HepG2 (cell line): ENCODE results near the gene KRT32. TPM values are rescaled to one million over a fixed set of nuclear protein-coding genes. Genes with fewer than 3 reads are reported as not detected.

Experiments used
- ATAC-seq: fragments of 200-7000 bp; cut with Tn5 transposase; 3 replicates; pipeline ENCODE4 v1.9.1; 2020; ENCODE audit warnings: mild to moderate bottlenecking, moderate library complexity
- BruUV-seq: library from RNA; stranded (reverse); fragments of 400-500 nt; replicated peaks from 2 replicates; lab custom pipeline; 2021; lab: Mats Ljungman, UMichigan
- CTCF ChIA-PET: fragments of 300-600 bp; formaldehyde crosslinking; extraction: SDS; loops from one replicate; lab custom pipeline; 2021; ENCODE audit warnings: low total read pairs, inconsistent platforms, low intra/inter-chr PET ratio; lab: Yijun Ruan, JAX
- POLR2A ChIA-PET: fragments of 350-600 bp; sonication (Branson Sonifier 250); formaldehyde crosslinking; loops from one replicate; lab custom pipeline; 2020; ENCODE audit warnings: antibody characterized with exemption, inconsistent platforms; lab: Yijun Ruan, JAX
- DNase-seq: peaks from one replicate; pipeline ENCODE4 v3.0.0-alpha.2; 2015; ENCODE audit warnings: low spot score
- FAIRE-seq: peaks from 3 replicates; lab custom pipeline; 2011; peaks lifted over from hg19 to GRCh38; lab: Jason Lieb, UNC
- H2AFZ ChIP-seq: one replicate; pipeline ENCODE4 v1.6.1; 2011; ENCODE audit warnings: low read length, inconsistent platforms
- H3K27ac ChIP-seq: fragments of 300-600 bp; 3 replicates; pipeline ENCODE4 v1.8.0; 2011; ENCODE audit warnings: mixed run types, mild to moderate bottlenecking, mixed read lengths, low read length, inconsistent platforms; ENCODE audit not compliant: insufficient read depth; ENCODE audit errors: extremely low read length
- H3K27me3 ChIP-seq, 2 experiments: fragments of 200-600 bp in 1 of 2; 2 replicates in 1 of 2; 3 replicates in 1 of 2; pipeline versions ENCODE4 v1.6.0 to v1.8.0; 2011; ENCODE audit warnings: low read length in 2 of 2, mild to moderate bottlenecking in 2 of 2, moderate library complexity in 2 of 2, inconsistent platforms in 1 of 2; ENCODE audit not compliant: insufficient read depth in 2 of 2, control insufficient read depth in 1 of 2
- H3K36me3 ChIP-seq, 2 experiments: fragments of 200-600 bp in 1 of 2; replicated peaks in 1 of 2; 2 replicates in 1 of 2; 3 replicates in 1 of 2; pipeline versions ENCODE4 v1.5.1 to v1.8.0; 2011; ENCODE audit warnings: low read length in 2 of 2, inconsistent platforms in 1 of 2; ENCODE audit not compliant: insufficient read depth in 2 of 2, control insufficient read depth in 1 of 2
- H3K4me1 ChIP-seq: 2 replicates; pipeline ENCODE4 v1.5.1; 2012; ENCODE audit warnings: low read length, inconsistent platforms; ENCODE audit not compliant: insufficient read depth
- H3K4me2 ChIP-seq: 2 replicates; pipeline ENCODE4 v1.6.0; 2011; ENCODE audit warnings: low read depth, low read length, inconsistent platforms
- H3K4me3 ChIP-seq, 3 experiments: fragments of 200-600 bp in 1 of 3; sonication (generic), shearing (Covaris generic) in 1 of 3; replicated peaks in 1 of 3; 2 replicates each; pipeline ENCODE4 v1.5.1; 2011 to 2016; ENCODE audit warnings: low read length in 3 of 3, inconsistent platforms in 2 of 3, low read depth in 2 of 3, mild to moderate bottlenecking in 2 of 3, control low read depth in 1 of 3, mixed read lengths in 1 of 3; ENCODE audit not compliant: insufficient read depth in 1 of 3
- H3K79me2 ChIP-seq: one replicate; pipeline ENCODE4 v1.6.1; 2011; ENCODE audit warnings: low read length, inconsistent platforms; ENCODE audit not compliant: insufficient read depth
- H3K9ac ChIP-seq: 2 replicates; pipeline ENCODE4 v1.6.0; 2011; ENCODE audit warnings: mild to moderate bottlenecking, low read depth, low read length, inconsistent platforms; ENCODE audit not compliant: insufficient read depth
- H3K9me3 ChIP-seq: 2 replicates; pipeline ENCODE4 v1.5.1; 2012; ENCODE audit warnings: mild to moderate bottlenecking, low read length
- H4K20me1 ChIP-seq: 2 replicates; pipeline ENCODE4 v1.6.0; 2011; ENCODE audit warnings: inconsistent platforms, mild to moderate bottlenecking, low read length, moderate library complexity; ENCODE audit not compliant: insufficient read depth
- ADNP ChIP-seq: sonication (generic); formaldehyde crosslinking; IDR thresholded peaks from 2 replicates; pipeline ENCODE4 v1.4.0; 2020; ENCODE audit warnings: missing genetic modification reagents
- ARID2 ChIP-seq: sonication (generic); formaldehyde crosslinking; IDR thresholded peaks from 2 replicates; pipeline ENCODE4 v1.8.1; 2022; ENCODE audit warnings: mild to moderate bottlenecking, missing genetic modification reagents, borderline replicate concordance
- EHMT2 ChIP-seq: fragments of 200-600 bp; sonication (generic); IDR thresholded peaks from 2 replicates; pipeline ENCODE4 v1.7.0; 2017; ENCODE audit warnings: antibody characterized with exemption, low read depth, low read length, borderline replicate concordance
- MEIS2 ChIP-seq: sonication (generic); formaldehyde crosslinking; IDR thresholded peaks from 2 replicates; pipeline ENCODE4 v1.9.0; 2021; ENCODE audit warnings: mild to moderate bottlenecking, missing genetic modification reagents
- U2AF2 ChIP-seq: fragments of 200-400 bp; formaldehyde crosslinking; IDR thresholded peaks from 2 replicates; pipeline ENCODE4 v1.6.1; 2017; ENCODE audit warnings: low read depth, mild to moderate bottlenecking, low read length
- ZNF737 ChIP-seq: sonication (generic); formaldehyde crosslinking; IDR thresholded peaks from 2 replicates; pipeline ENCODE4 v1.5.0; 2020; ENCODE audit warnings: missing genetic modification reagents, mild to moderate bottlenecking, borderline replicate concordance
- ZNF841 ChIP-seq: sonication (generic); formaldehyde crosslinking; IDR thresholded peaks from 2 replicates; pipeline ENCODE4 v1.8.1; 2023; ENCODE audit warnings: missing genetic modification reagents, borderline replicate concordance
- WGBS: methylation state at CpG from one replicate; pipeline ENCODE4 v1.1.6; 2017; ENCODE audit warnings: low lambda C conversion rate; 5-methylcytosine and 5-hydroxymethylcytosine counted together
- in situ Hi-C: cut with HindIII; loops from 2 replicates; pipeline ENCODE4 v1.10.0; 2017; ENCODE audit warnings: low pct_unique_long_range_greater_than_20kb; ENCODE audit not compliant: extremely low pct_ligation_motif_present
- intact Hi-C: fragments of 100-400 bp; cut with micrococcal nuclease; formaldehyde crosslinking; loops from one replicate; pipeline ENCODE4 v1.10.0; 2022; ENCODE audit not compliant: unreplicated experiment
- polyA plus RNA-seq, 8 experiments: library from polyadenylated mRNA; depleted of rRNA in 3 of 8; stranded (reverse) in 7 of 8; unstranded in 1 of 8; fragments of >200 nt; fragmentation: Illumina TruSeq in 4 of 8; extraction: Trizol in 4 of 8; gene quantifications; 2 replicates each; pipeline versions ENCODE4 v1.2.1 to v1.2.3, GENCODE V29; 2011 to 2016; ENCODE audit warnings: low read depth in 4 of 8, missing spikeins in 1 of 8, mixed read lengths in 1 of 8; ENCODE audit not compliant: insufficient read depth in 1 of 8
- total RNA-seq, 5 experiments: library from RNA; depleted of rRNA; stranded (reverse); fragments of >200 nt; fragmentation: Illumina TruSeq; extraction: Trizol; gene quantifications; 2 replicates each; pipeline ENCODE4 v1.2.3, GENCODE V29; 2016; ENCODE audit warnings: low read depth in 1 of 5
- TF ChIP-seq, protein P1 (sequence below): sonication (generic); formaldehyde crosslinking; IDR thresholded peaks from 2 replicates; pipeline ENCODE4 v1.4.0; 2020; ENCODE audit warnings: missing genetic modification reagents
- TF ChIP-seq, protein P2 (sequence below): sonication (generic); formaldehyde crosslinking; IDR thresholded peaks from 2 replicates; pipeline ENCODE4 v1.8.1; 2022; ENCODE audit warnings: mild to moderate bottlenecking, missing genetic modification reagents
- TF ChIP-seq, protein P3 (sequence below): sonication (generic); formaldehyde crosslinking; IDR thresholded peaks from 2 replicates; pipeline ENCODE4 v1.4.0; 2020; ENCODE audit warnings: missing genetic modification reagents, borderline replicate concordance
- TF ChIP-seq, protein P4 (sequence below): sonication (generic); formaldehyde crosslinking; IDR thresholded peaks from 2 replicates; pipeline ENCODE4 v1.8.0; 2022; ENCODE audit warnings: mild to moderate bottlenecking, missing genetic modification reagents; ENCODE audit not compliant: insufficient replicate concordance

KRT32 gene
- total and polyA plus RNA-seq, 2 of the 13 experiments (the other 11 are each of a cell fraction or from before 2014, with no cell fraction given) = not detected

DNA sequence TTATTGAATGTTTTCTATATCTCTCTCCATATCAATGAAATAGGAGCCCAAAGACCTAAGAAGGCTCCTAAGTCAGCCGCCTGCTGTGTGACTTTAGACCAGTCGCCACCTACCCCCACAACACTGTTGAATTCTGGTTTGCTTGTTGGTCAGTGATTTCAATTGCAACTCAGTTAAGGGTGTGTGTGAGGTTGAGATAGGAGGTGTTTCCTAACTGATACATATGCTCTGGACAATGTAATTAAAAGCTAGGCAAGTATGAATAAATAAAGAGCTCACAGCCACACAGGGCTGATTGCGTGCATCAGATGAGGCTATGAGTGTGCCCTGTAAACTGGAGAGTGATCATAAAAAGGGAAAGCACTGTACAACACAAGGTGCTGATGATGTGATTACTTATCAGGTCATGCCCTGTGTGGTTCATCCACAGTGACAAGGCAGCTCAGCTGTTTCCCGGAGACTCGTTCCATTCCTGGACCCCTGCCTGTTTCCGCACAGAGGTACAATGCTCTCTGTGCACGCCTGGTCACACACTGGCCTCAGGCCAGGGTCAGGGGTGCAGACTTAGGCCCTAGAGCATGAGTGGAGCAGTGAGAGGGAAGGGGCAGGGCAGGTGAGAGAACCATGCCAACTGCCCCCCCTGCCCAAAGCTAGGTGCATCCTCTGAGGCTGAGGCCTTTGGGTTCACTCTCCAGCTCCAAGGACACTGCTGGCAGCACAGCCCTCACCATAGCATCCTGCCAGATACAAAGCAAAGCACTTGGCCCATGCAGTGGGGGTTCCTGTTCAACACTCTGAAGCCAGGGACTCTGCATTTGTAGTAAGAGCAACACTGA, 17.0 kb upstream of the KRT32 start (continued):
- TF ChIP-seq, protein P1, sequence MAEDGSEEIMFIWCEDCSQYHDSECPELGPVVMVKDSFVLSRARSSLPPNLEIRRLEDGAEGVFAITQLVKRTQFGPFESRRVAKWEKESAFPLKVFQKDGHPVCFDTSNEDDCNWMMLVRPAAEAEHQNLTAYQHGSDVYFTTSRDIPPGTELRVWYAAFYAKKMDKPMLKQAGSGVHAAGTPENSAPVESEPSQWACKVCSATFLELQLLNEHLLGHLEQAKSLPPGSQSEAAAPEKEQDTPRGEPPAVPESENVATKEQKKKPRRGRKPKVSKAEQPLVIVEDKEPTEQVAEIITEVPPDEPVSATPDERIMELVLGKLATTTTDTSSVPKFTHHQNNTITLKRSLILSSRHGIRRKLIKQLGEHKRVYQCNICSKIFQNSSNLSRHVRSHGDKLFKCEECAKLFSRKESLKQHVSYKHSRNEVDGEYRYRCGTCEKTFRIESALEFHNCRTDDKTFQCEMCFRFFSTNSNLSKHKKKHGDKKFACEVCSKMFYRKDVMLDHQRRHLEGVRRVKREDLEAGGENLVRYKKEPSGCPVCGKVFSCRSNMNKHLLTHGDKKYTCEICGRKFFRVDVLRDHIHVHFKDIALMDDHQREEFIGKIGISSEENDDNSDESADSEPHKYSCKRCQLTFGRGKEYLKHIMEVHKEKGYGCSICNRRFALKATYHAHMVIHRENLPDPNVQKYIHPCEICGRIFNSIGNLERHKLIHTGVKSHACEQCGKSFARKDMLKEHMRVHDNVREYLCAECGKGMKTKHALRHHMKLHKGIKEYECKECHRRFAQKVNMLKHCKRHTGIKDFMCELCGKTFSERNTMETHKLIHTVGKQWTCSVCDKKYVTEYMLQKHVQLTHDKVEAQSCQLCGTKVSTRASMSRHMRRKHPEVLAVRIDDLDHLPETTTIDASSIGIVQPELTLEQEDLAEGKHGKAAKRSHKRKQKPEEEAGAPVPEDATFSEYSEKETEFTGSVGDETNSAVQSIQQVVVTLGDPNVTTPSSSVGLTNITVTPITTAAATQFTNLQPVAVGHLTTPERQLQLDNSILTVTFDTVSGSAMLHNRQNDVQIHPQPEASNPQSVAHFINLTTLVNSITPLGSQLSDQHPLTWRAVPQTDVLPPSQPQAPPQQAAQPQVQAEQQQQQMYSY (CRISPR knock-in tag) = no peak
- TF ChIP-seq U2AF2 (no peak), ARID2 (CRISPR knock-in tag) (no peak), MEIS2 (CRISPR knock-in tag) (no peak)
- TF ChIP-seq, all 625 proteins: peak for 0

DNA sequence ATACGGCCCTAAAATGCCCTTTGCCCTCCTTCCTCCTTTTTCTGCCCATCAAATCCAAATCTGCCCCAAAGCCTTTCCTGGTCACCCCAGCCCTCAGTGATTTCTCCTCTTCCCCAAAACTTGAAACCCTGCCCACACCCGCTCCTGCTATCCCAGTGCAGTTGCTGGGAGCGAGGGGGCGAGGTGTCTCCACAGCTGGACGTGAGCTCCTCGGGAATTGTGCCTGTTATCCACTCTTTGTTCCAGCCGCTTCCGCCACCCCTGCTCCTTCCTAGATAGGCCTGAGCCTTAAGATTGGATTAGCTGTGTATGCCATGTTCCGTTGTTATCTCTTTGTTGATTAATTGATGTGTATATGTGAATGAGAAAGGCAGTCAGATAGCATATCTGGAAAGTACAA, 16.3 kb upstream of the KRT32 start:
- intact Hi-C loops = no loop called here
- in situ Hi-C loops = no loop called here
- no peak for TF ChIP-seq ZNF737 (CRISPR knock-in tag)
- TF ChIP-seq EHMT2 = no peak
- TF ChIP-seq, protein P2, sequence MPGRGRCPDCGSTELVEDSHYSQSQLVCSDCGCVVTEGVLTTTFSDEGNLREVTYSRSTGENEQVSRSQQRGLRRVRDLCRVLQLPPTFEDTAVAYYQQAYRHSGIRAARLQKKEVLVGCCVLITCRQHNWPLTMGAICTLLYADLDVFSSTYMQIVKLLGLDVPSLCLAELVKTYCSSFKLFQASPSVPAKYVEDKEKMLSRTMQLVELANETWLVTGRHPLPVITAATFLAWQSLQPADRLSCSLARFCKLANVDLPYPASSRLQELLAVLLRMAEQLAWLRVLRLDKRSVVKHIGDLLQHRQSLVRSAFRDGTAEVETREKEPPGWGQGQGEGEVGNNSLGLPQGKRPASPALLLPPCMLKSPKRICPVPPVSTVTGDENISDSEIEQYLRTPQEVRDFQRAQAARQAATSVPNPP (CRISPR knock-in tag) = no peak
- TF ChIP-seq, protein P3, sequence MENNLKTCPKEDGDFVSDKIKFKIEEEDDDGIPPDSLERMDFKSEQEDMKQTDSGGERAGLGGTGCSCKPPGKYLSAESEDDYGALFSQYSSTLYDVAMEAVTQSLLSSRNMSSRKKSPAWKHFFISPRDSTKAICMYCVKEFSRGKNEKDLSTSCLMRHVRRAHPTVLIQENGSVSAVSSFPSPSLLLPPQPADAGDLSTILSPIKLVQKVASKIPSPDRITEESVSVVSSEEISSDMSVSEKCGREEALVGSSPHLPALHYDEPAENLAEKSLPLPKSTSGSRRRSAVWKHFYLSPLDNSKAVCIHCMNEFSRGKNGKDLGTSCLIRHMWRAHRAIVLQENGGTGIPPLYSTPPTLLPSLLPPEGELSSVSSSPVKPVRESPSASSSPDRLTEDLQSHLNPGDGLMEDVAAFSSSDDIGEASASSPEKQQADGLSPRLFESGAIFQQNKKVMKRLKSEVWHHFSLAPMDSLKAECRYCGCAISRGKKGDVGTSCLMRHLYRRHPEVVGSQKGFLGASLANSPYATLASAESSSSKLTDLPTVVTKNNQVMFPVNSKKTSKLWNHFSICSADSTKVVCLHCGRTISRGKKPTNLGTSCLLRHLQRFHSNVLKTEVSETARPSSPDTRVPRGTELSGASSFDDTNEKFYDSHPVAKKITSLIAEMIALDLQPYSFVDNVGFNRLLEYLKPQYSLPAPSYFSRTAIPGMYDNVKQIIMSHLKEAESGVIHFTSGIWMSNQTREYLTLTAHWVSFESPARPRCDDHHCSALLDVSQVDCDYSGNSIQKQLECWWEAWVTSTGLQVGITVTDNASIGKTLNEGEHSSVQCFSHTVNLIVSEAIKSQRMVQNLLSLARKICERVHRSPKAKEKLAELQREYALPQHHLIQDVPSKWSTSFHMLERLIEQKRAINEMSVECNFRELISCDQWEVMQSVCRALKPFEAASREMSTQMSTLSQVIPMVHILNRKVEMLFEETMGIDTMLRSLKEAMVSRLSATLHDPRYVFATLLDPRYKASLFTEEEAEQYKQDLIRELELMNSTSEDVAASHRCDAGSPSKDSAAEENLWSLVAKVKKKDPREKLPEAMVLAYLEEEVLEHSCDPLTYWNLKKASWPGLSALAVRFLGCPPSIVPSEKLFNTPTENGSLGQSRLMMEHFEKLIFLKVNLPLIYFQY (CRISPR knock-in tag) = no peak
- no peak for TF ChIP-seq ZNF841 (CRISPR knock-in tag)
- TF ChIP-seq ADNP (CRISPR knock-in tag) = no peak
- TF ChIP-seq, protein P4, sequence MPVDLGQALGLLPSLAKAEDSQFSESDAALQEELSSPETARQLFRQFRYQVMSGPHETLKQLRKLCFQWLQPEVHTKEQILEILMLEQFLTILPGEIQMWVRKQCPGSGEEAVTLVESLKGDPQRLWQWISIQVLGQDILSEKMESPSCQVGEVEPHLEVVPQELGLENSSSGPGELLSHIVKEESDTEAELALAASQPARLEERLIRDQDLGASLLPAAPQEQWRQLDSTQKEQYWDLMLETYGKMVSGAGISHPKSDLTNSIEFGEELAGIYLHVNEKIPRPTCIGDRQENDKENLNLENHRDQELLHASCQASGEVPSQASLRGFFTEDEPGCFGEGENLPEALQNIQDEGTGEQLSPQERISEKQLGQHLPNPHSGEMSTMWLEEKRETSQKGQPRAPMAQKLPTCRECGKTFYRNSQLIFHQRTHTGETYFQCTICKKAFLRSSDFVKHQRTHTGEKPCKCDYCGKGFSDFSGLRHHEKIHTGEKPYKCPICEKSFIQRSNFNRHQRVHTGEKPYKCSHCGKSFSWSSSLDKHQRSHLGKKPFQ (CRISPR knock-in tag) = no peak

More for the DNA sequence above, 16.3 kb upstream of the KRT32 start:
- no TSS peak for BruUV-seq
- ChIA-PET POLR2A (no interaction called here), CTCF (no interaction called here)
- Histone ChIP-seq H2AFZ (no peak overlapping the region), H3K4me1 (no peaks in the 10 kb centered on the region), H3K9me3 (no peaks in the 10 kb centered on the region), H3K27me3 (peaks cover 1 to 27% of the 10 kb centered on the region in 2 experiments; a peak in 4 of 5 replicates), H3K27ac (no peak overlapping the region), H4K20me1 (no peaks in the 10 kb centered on the region), H3K4me2 (no peak overlapping the region), H3K9ac (no peak overlapping the region), H3K79me2 (no peaks in the 10 kb centered on the region), H3K36me3 (no peaks in the 10 kb centered on the region), H3K4me3 (no peak overlapping the region)
- ATAC-seq (no peak), FAIRE-seq (no peak), DNase-seq (no peak)
- 53% methylated on average over 9 of the region's 9 CpGs for WGBS
